NB4 (cell line): ENCODE results near the gene BRCC3.

Experiments
- DNase-seq: peaks from one replicate; pipeline ENCODE4 v3.0.0; 2010; ENCODE audit warnings: low read depth
- H3K4me3 ChIP-seq: one replicate; pipeline ENCODE4 v1.5.1; 2011; ENCODE audit warnings: mild to moderate bottlenecking, low read depth, low read length, moderate library complexity
- MYC ChIP-seq: IDR thresholded peaks from 2 replicates; pipeline ENCODE4 v1.6.1; 2011; ENCODE audit warnings: low read depth, low read length
- POLR2A ChIP-seq: IDR thresholded peaks from 2 replicates; pipeline ENCODE4 v1.6.1; 2011; ENCODE audit warnings: mild to moderate bottlenecking; ENCODE audit not compliant: insufficient read length; ENCODE audit errors: extremely low read depth
- TF ChIP-seq, protein P1 (sequence below): IDR thresholded peaks from 2 replicates; pipeline ENCODE4 v1.6.1; 2011; ENCODE audit warnings: low read depth, low read length
- TF ChIP-seq, protein P2 (sequence below): IDR thresholded peaks from one replicate; pipeline ENCODE4 v1.5.1; 2012; ENCODE audit warnings: low read depth, low read length

BRCC3 gene

DNA sequence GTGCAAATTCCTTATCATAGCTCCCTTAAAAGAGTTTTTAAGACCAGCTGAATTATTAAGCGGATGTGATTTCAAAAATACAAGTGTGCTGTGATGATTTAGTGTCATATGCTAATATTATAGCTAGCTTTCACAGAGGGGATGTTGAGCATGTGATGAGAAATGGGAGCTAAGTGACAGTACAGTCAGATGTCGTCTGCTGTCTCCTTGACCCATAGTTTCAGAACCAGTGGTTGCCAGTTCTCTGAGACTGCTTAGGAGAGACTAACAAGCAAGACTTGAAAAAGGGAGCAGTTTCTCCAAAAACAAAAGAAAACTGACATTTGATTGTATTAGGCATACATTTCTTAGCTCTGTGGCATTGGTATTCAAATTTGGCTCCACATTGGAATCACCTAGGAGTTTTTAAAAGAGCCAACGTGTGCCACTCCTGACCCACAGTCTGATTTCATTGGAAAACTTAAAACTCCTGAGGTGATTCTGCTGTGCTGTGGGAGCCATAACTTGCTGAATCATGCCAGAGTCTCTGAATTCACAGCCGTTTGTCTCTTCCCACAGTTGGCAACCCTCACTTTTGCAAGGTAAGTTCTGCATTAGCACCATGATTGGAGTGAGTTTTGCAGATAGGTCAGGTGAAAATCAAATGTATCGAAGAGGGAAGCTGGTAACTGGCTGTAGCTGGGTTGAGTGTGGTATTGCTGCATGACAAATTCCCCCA is 24.3 kb upstream of the BRCC3 start:
- H3K4me3 ChIP-seq = no peak overlapping the region
- TF ChIP-seq, protein P1, sequence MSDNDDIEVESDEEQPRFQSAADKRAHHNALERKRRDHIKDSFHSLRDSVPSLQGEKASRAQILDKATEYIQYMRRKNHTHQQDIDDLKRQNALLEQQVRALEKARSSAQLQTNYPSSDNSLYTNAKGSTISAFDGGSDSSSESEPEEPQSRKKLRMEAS = no peak
- TF ChIP-seq POLR2A (no peak), MYC (no peak)
- TF ChIP-seq, protein P2, sequence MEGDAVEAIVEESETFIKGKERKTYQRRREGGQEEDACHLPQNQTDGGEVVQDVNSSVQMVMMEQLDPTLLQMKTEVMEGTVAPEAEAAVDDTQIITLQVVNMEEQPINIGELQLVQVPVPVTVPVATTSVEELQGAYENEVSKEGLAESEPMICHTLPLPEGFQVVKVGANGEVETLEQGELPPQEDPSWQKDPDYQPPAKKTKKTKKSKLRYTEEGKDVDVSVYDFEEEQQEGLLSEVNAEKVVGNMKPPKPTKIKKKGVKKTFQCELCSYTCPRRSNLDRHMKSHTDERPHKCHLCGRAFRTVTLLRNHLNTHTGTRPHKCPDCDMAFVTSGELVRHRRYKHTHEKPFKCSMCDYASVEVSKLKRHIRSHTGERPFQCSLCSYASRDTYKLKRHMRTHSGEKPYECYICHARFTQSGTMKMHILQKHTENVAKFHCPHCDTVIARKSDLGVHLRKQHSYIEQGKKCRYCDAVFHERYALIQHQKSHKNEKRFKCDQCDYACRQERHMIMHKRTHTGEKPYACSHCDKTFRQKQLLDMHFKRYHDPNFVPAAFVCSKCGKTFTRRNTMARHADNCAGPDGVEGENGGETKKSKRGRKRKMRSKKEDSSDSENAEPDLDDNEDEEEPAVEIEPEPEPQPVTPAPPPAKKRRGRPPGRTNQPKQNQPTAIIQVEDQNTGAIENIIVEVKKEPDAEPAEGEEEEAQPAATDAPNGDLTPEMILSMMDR = no peak
- DNase-seq = no peak

DNA sequence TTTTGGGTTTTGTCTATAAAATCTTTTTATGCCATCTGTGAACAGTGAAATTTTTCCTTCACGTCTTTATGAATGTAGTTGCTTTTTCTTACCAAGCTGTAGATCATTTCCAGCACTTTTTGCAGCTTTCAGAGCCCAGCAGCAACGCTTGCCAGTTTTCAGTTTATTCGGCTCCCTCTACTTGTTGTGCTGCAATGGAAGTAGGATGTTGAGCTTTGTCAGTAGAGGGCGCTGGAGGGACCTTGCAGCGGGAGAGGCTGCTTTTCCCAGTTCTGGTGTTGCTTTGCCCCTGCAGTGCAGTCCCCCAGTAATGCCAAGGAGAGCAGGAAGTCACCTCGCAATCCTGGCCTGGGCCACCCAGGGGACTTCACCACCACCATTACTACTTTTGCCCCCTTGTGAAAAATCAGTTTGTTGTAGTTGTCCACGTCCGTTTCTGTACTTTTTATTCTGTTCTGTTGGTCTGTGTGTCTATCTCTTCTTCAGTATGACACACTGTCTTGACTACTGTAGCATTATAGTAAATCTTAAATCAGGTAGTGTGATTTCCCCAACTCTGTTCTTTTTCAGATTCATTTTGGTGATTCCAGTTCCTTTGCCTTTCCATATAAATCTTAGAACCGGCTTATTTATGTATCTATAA is 22.2 kb upstream of the BRCC3 start:
- peak; percentile 79 for DNase-seq
- no peak for TF ChIP-seq MYC
- TF ChIP-seq, protein P2 = peak; percentile 71
- H3K4me3 ChIP-seq = no peak overlapping the region

DNA sequence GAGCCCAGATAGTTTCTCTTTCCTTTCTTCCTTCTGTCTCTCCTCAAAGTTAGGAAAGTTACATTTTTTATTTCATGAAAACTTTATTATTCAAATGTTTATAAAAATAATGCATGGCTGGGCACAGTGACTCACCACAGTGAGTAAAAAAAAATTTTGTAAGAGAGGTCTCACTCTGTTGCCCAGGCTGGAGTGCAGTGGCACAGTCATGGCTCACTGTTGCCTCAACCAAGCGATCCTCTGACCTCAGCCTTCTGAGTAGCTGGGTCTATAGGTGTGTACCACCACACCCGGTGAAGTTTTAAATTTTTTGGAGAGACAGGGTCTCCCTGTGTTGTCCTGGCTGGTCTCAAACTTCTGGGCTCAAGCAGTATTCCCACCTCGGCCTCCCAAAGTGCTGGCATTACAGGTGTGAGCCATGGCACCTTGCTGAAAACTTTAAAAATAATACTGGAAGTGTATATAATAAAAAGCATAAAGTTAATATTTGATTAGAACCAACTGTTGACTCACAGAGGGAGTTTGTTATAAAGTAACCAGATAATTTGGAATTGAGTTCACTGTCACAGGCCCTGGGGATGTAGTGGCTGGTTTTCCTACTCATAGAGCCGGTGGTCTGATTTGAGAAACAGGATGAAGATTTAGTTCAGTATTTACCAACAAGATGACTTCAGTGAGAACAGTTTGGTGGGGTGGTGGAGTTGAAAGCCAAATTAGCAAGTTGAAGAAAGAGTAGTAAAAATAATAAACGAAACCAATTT is 18.4 kb upstream of the BRCC3 start:
- TF ChIP-seq MYC (no peak), POLR2A (no peak)
- TF ChIP-seq, protein P1 = no peak
- TF ChIP-seq, protein P2 = no peak
- no peak for DNase-seq

DNA sequence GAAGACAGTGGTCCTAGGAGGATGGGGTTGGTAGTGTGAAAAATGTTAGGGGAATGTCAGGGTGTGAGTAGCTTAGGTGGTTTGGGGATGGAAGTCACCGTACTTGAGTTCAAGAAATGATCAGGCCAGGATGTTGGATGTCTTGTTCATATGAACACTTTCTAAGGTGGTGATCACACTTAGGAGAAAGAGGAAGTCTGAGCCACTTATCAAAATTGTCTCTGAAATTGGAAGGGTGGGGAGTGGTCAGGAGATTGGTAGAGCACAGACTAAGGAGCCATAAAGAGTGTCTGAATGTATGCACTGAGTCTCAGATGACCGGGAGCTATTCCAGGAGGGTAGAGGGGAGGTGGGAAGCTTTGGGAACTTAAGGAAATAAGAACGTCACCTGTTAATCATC is 17.7 kb upstream of the BRCC3 start:
- TF ChIP-seq MYC (no peak), POLR2A (no peak)
- TF ChIP-seq, protein P2 = no peak
- TF ChIP-seq, protein P1 = no peak
- no peak overlapping the region for H3K4me3 ChIP-seq
- DNase-seq = no peak

More for the DNA sequence above, 18.4 kb upstream of the BRCC3 start:
- no peak overlapping the region for H3K4me3 ChIP-seq

DNA sequence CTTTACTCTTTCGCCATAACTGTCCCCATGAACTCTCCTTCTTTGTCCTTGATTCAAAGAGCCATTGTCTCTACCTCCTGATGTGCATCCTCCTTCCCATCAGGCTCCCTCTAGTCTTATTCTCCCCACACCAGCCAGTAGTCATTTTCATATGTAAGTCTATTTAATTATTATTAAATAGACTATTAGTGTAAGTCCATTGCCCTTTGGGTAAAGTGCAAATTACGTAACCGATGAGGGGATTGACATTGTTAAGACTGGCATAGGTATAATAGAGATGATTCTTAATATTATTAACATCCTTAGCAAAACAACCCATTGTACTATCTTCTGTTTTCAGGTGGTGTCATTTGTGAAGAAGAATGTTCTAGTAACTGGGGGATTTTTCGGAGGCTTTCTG is 17.1 kb upstream of the BRCC3 start:
- DNase-seq = no peak
- H3K4me3 ChIP-seq = no peak overlapping the region
- TF ChIP-seq, protein P1 = no peak
- no peak for TF ChIP-seq POLR2A
- TF ChIP-seq, protein P2 = no peak
- no peak for TF ChIP-seq MYC
